HG03139 (cell line): Measurements from ENCODE around the gene TSHZ1.

ENCODE experiments used
- ATAC-seq: cut with Tn5 transposase; IDR thresholded peaks from one replicate; pipeline ENCODE4 v1.9.1; 2021; ENCODE audit not compliant: unreplicated experiment

TSHZ1 gene

GRCh38 chr18:75210274-75211001, at the start of gene TSHZ1:
Gene TSHZ1 (plus strand): TSS chr18:75210797. CDS start chr18:75211877, 1,080 bp downstream.
- ATAC-seq, result peak; percentile 30

- no peak for ATAC-seq
Measured at GRCh38 chr18:75161256-75162028, 49.2 kb upstream of the TSHZ1 start.

DNA sequence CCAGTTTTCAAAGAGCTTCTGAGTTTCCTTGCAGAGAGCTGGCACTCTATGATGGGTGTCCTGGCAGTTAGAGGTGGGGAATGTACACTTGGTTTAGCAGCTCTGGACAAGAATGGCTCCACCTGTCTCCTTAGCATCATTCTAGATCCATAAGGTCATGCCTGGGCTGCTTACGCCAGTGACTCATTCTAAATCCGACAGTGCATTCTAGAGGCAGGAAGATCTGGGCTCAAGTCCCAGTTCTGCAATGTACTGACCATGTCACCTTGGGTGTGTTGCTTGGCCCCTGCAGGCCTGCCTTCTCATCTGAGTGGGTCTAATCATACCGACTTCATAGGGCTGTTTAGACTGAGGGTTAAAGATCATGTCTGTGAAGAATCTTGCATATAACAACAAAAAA, 48.1 kb upstream of the TSHZ1 start:
- ATAC-seq, result no peak

GRCh38 chr18:75162978-75163377, 47.6 kb upstream of the TSHZ1 start:
- no peak for ATAC-seq

GRCh38 chr18:75163736-75164135, 46.9 kb upstream of the TSHZ1 start:
- no peak for ATAC-seq

DNA sequence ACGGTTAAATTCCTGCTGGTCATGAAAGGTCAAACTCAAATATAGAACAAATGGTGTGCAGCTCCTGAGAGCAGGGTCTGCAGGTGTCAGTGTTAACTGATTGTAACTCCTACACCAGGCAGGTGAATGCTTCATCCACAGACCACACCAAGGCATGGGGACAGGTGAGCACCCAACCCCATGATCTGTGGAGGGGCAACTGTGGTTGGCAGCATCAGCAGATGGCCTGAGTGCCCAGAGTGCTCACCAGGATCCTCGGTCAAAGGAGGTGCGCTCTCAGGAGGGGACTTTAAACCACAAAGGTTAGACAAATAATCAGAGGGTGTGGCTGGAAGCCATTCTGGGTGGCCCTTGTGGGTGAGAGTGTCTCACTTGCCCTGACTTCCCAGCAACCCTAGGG, 46.1 kb upstream of the TSHZ1 start:
- no peak for ATAC-seq

DNA sequence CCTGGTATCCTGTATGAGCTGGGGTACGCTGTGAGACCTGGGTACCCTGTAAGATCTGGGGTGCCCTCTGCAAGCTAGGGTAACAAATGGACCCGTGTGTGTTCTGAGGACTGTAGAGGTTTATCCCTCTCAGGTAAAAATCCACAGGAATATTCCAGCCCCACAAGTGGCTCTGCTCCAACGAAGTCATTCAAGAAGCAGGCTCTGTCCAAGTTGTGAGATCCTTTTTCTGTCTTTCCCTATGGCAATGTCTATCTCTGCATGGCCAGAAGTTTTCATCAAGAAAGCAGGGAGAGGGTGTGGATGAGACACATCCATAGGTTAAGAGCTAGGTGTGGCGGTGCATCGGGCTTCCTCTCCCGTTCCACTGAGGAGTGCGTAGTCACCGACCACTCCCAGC, 44.7 kb upstream of the TSHZ1 start:
- no peak for ATAC-seq

DNA sequence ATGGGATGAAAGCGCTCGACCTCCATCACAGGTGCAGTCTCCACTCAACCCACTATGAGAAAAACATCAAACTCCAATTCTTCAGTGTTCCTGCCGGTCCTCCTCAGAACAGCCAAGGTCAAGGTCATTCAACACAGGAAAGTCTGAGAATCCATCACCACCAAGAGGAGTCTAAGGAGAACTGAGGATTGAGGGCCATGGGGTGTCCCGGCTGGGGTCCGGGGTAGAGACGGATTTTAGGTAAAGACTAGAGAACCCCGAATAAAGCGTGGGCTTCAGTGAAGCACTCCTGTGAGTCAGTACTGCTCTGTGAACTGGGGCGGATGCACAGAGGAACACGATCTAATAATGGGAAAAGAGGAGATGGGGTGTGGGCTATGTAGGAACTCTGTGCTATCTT, 43.5 kb upstream of the TSHZ1 start:
- no peak for ATAC-seq

DNA sequence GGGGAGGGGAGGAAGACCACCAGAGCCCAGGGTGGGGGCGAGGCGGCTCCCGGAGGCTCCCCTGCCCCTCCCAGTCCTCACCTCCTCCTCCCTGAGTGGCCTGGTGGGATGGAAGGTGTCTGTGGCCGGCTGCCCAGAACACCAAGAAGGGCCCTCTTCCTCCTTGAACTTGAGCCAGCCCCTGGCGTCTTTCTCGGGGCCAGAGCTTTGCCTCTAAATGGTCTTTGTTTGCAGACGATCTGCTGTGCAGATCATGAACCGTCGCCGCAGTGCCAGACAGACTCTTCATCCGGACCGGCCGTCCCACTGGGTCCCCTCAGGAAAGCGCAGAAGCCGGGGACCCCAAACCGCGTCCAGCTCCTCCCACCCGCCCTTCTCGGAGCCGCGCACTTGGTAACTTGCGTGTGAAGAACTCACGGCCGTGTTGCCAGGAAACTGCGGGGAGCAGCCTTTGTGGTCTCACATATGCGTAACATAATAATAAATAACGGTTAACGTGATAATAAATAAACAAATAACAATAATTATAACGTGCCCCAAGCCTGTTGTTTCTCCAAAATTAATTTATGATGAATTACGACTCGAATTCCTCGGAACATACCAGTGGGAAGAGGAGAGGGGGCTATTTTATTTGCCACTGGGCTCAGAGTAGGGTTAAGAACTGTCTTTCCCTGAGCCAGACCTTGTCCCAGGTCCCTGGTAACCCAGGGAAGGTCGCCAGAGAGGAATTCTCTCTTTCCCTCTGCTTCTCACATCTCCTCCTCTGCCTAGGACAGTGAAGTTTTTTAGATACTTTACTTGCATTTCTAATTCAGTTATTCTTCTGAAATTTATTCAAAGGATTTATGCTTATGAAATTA, 42.6 kb upstream of the TSHZ1 start:
- ATAC-seq, result no peak

- ATAC-seq, result no peak
Measured at GRCh38 chr18:75168619-75169018, 42.0 kb upstream of the TSHZ1 start.

- no peak for ATAC-seq
Measured at GRCh38 chr18:75169411-75169810, 41.2 kb upstream of the TSHZ1 start.

DNA sequence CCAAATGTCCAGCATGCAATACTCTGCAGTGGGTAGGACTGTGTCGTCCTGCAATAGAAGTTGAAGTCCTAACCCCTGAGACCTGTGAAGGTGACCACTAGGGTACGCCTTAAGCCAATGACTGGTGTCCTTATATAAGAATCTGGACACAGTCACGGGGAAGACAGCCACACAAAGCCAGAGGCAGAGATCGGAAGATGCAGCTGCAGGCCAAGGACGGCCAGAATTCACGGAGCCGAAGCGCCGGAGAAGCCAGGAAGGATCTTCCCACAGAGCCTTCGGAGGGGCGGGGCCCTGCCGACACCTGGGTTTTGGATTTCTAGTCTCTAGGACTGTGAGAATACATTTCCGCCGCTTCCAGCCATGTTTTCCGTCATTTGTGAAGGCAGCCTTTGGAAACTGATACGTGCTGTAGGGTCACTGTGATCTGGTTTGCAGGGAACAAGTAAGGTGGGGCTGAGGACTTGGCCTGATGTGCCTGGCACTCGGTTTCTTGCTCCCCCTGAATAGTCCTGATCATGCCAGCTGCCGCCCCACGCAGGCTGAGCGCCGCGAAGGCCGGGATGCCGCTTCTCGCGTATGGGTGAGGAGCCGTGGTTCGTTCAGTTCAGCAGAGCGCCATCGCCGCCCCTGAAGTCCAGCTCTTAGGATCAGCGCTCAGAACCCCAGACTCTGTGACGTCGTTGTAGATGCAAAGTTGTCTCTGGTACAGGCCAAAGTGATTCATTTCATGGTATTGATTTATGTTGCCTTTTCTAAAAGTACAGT, 40.4 kb upstream of the TSHZ1 start:
- ATAC-seq, result no peak

DNA sequence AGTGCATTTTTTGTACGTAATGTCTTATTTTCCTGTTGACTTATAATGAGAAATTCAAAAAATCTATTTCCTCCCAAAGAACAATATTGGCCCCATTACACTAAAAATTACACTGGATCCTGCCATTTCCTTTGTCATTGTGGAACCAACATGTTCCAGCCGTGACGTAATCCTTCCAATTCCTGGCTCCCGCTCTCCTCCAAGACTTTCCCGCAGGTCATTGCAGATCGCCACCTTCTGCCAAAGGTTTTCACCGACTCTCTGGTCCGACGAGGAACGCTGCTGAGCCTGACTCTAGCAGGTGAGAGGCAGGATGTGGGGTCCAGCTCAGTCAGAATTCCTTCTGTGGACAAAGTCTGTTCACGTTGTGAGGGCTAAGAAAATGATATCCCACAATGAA, 39.7 kb upstream of the TSHZ1 start:
- no peak for ATAC-seq

- peak; percentile 8 for ATAC-seq
Measured at GRCh38 chr18:75172299-75173124, 38.1 kb upstream of the TSHZ1 start.

GRCh38 chr18:75173125-75173432, 37.5 kb upstream of the TSHZ1 start:
- peak; percentile 98 for ATAC-seq

DNA sequence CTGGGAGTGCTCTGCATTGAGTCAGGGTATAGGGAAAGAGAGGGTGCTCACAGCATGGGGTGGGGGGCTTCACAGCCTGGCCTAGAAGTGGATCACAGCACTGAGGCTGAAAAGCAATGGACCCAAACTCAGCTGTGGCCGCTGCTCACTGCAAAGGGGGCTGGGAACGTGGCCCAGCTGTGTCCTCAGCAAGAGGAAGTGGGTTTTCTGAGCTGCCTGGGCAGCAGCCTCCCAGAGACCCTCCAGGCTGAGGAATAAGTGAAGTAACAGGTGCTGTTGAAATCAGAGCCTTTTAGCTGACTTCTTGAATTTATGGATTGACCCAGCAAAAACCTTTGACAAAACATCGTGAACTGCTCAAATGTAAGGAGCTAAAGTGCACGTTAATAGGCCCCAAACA, 36.9 kb upstream of the TSHZ1 start:
- no peak for ATAC-seq

DNA sequence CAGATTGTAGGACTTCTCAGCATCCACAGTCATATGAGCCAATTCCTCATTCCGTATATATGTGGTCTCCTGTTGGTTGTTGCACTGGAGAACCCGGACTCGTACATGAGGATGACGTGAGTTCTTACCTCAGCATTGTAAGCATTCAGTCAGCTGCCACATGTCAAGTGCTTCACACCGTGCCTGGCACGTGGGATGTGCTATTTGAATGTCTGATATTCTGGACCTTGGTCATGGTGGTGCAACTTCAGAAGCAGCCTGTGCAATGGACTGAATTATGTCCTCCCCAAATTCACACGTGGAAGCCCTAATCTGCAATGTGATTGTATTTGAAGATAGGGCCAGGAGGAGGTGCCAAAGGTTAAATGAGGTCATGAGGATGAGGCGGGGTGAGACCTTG, 33.7 kb upstream of the TSHZ1 start:
- no peak for ATAC-seq

GRCh38 chr18:75178376-75178775, 32.2 kb upstream of the TSHZ1 start:
- ATAC-seq, result no peak

GRCh38 chr18:75179819-75180600, 30.6 kb upstream of the TSHZ1 start:
- no peak for ATAC-seq
